ENCODE data around the gene SAC3D1. TPM values are rescaled to one million over a fixed set of nuclear protein-coding genes. Genes with fewer than 3 reads are reported as not detected.
"Not testable (repeated sequence)": the region's sequence is repeated elsewhere in the genome, so short reads cannot be mapped to it uniquely, and the experiment has no call there.

SAC3D1 gene
- total RNA-seq, 2 experiments from 2014 or later: 19.2 to 20.3 TPM

DNA sequence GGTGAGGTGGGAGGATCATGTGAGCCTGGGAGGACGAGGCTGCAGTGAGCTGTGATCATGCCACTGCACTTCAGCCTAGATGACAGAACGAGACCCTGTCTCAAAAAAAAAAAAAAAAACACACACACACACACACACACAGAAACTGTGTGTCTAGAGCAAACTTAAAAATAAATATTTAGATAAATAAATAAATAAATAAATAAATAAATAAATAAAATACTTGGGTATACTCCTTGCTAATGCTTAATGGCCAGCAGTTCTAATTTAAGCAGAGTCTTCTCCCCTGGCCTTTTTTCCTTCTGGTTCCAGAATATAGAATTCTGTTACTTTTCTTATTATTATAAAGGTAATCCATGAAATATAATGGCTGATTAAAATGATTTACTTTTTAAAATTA lies 32.1 kb upstream of the SAC3D1 start:
- no peaks in the 10 kb centered on the region for H3K27me3 Mint-ChIP-seq (ENCODE audit: low read depth)
- H3K4me3 Mint-ChIP-seq: no peak overlapping the region
- no peaks in the 10 kb centered on the region for H3K9me3 Mint-ChIP-seq
- intact Hi-C loops (cut with micrococcal nuclease): loop anchor here (1.0 kb wide), 1 partner anchor 91 kb away; no protein-coding TSS in a partner anchor
- H3K4me1 Mint-ChIP-seq (ENCODE audit: low read depth): peaks cover 5% of the 10 kb centered on the region
- H3K27ac Mint-ChIP-seq: no peak overlapping the region
- H3K36me3 Mint-ChIP-seq (ENCODE audit: low read depth): no peaks in the 10 kb centered on the region
- CTCF ChIA-PET: interaction anchor here (0.6 to 0.8 kb wide), 2 partner anchors 12 to 162 kb away, joined by 3 read pairs; partner anchors contain the start of gene BATF2
- DNase-seq: no peak

DNA sequence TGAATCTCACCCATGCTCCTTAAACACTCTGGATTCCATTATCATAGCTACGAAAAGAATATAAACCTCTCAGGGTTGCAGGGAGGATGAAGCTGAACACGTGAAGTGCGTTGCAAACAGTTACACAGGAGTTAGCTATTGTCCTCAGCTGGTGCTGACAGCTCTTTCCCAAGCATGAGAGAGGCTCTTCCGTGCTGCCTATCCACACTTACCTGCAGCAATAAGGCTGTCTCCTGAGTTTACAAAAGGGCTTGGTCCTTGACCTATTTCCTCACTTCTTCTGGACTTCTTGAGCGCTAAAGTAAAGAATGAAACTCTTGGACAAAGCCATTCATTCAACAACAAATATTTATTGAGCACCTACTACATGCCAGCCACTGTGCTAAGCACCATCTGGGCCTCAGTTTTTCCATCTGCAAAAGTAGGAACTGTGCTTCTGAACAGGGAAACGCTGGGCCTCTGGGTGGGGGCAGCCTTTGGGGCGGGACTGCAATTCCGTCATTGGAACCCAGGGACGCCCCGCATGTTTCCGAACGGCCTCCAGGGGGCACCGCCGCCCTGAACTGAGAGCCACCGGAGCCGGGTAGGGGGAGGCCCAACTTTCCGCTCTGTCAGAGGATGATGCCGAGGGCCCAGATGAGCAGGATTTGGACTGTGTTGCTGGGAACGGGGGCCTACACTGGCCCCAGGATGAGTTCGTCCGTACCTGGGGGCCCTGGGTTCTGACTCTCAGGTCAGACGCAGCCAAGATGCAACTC lies 27.7 kb upstream of the SAC3D1 start:
- peak overlapping the region; percentile 96 for H3K27ac Mint-ChIP-seq
- CTCF ChIA-PET: interaction anchor here (0.6 to 3.8 kb wide), 19 partner anchors 9 to 204 kb away, joined by 3 to 12 read pairs (median 4); partner anchors contain the start of genes TM7SF2, VPS51 and ZNHIT2
- intact Hi-C loops (cut with micrococcal nuclease): loop anchor here (1.0 to 5.0 kb wide), 10 partner anchors 14 to 317 kb away; partner anchors contain the start of genes CAPN1, CDCA5, POLA2 and PPP2R5B
- H3K4me1 Mint-ChIP-seq (ENCODE audit: low read depth): peaks cover 27% of the 10 kb centered on the region
- peaks cover 9% of the 10 kb centered on the region for H3K36me3 Mint-ChIP-seq (ENCODE audit: low read depth)
- H3K4me3 Mint-ChIP-seq: peak overlapping the region; percentile 85
- H3K27me3 Mint-ChIP-seq (ENCODE audit: low read depth): no peaks in the 10 kb centered on the region
- DNase-seq: peak; percentile 96
- no peaks in the 10 kb centered on the region for H3K9me3 Mint-ChIP-seq

DNA sequence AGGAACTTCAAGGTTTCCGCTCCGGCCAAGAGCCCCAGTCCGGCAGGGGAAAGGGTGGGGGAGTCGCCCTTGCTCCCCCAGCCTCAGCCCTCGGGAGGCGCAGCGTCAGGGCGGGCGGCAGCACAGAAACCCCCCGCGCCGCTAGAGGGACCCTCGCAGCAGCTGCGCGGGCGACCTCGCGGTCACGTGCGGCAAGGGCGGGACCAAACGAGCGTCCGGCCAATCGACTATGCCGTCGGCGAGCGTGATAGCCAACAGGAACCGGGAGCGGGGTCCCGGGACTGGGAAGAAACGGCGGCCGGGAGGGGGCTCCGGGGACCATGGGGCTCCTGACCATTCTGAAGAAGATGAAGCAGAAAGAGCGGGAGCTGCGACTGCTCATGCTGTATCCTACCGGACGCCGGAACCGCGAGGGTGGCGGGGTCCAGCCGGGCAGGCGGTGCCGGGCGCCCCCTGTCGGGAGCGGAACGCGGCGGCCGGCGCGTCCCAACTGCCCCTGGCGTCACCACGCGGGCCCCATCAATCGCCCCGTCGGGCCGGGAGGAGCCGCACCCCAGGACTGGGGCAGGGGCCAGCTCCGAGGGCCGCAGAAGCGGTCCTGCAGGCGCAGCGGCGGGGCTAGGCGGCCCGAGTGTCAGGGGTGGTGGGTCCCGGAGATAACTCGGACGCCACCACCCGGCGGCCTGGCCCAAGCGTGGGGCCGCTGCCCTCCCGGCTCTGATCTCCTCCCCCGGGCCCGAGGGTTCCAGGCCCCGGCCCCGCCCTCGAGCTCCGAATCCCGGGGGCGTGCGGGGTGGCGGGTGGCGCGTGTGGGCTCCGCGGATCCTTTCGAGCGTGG lies 26.9 kb upstream of the SAC3D1 start, which contains the start of gene ARL2:
TSS of gene ARL2 (plus strand) at position 273 of the 838 bp plus-strand sequence. CDS start at position 321, 48 bp downstream.
- H3K36me3 Mint-ChIP-seq (ENCODE audit: low read depth): peaks cover 9% of the 10 kb centered on the region
- peak; percentile 87 for DNase-seq
- peaks cover 27% of the 10 kb centered on the region for H3K4me1 Mint-ChIP-seq (ENCODE audit: low read depth)
- no peaks in the 10 kb centered on the region for H3K9me3 Mint-ChIP-seq
- intact Hi-C loops (cut with micrococcal nuclease): loop anchor here (1.0 to 5.0 kb wide), 14 partner anchors 13 to 317 kb away; partner anchors contain the start of genes ATG2A, CAPN1, CDCA5 and POLA2
- H3K4me3 Mint-ChIP-seq: peak within 1 kb of the TSS; percentile 90
- H3K27ac Mint-ChIP-seq: peak within 1 kb of the TSS; percentile 96
- H3K27me3 Mint-ChIP-seq (ENCODE audit: low read depth): no peaks in the 10 kb centered on the region
- CTCF ChIA-PET: interaction anchor here (0.6 to 3.8 kb wide), 15 partner anchors 11 to 248 kb away, joined by 3 to 22 read pairs (median 4); partner anchors contain the start of genes POLA2, SAC3D1, SNX15 and TM7SF2

DNA sequence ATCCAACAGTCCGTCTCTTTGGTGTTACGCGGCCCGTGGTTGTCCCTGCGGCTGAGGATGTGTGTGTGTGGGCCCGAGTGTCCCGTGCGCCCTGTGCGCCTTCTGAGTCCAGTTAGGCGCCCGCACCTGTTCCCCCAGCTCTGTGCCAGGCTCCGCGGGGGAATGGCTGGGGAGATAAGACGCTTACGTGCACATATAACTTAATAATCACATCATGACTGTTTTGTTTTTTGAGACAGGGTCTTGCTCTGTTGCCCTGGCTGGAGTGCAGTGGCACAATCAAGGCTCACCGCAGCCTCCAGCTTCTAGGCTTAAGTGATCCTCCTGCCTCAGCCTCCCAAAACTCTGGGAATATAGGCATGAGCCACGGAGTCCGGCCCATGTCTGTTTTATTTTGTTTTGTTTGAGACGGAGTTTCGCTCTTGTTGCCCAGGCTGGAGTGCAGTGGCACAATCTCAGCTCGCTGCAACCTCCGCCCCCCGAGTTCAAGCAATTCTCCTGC lies 26.2 kb upstream of the SAC3D1 start:
- H3K27me3 Mint-ChIP-seq (ENCODE audit: low read depth): no peaks in the 10 kb centered on the region
- peak overlapping the region; percentile 95 for H3K27ac Mint-ChIP-seq
- H3K36me3 Mint-ChIP-seq (ENCODE audit: low read depth): peaks cover 9% of the 10 kb centered on the region
- CTCF ChIA-PET: interaction anchor here (0.6 to 3.8 kb wide), 15 partner anchors 12 to 247 kb away, joined by 3 to 22 read pairs (median 4); partner anchors contain the start of genes POLA2, SAC3D1, SNX15 and TM7SF2
- intact Hi-C loops (cut with micrococcal nuclease): loop anchor here (1.0 to 5.0 kb wide), 6 partner anchors 27 to 248 kb away; partner anchors contain the start of genes ATG2A, POLA2, SAC3D1 and SF1
- no peaks in the 10 kb centered on the region for H3K9me3 Mint-ChIP-seq
- peak; percentile 36 for DNase-seq
- H3K4me3 Mint-ChIP-seq: peak overlapping the region; percentile 90
- peaks cover 27% of the 10 kb centered on the region for H3K4me1 Mint-ChIP-seq (ENCODE audit: low read depth)

DNA sequence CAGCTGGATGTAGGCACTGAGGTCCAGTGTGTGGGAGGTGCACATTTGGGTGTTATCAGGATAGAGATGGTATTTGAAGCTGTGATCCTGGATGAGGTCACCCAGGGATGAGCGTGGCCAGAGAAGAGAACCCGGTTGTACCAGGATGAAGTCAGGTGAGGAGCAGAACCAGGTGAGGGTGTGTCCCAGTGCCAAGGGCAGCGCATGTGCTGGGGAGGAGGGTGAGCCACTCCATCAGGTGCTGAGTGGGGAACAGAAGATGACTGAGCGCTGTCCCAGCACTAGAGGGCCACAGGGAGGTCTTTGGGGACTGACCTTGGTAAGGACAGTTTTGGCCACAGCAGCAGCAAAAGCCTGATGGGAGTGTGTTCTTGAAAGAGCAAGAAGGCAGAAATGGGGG lies 24.3 kb upstream of the SAC3D1 start:
- Mint-ChIP-seq H3K27ac (no peak overlapping the region), H3K4me1 (ENCODE audit: low read depth) (peaks cover 27% of the 10 kb centered on the region), H3K27me3 (ENCODE audit: low read depth) (no peaks in the 10 kb centered on the region), H3K4me3 (no peak overlapping the region), H3K36me3 (ENCODE audit: low read depth) (peaks cover 11% of the 10 kb centered on the region), H3K9me3 (no peaks in the 10 kb centered on the region)
- no peak for DNase-seq
- intact Hi-C loops (cut with micrococcal nuclease): no loop called here
- CTCF ChIA-PET: no interaction called here

DNA sequence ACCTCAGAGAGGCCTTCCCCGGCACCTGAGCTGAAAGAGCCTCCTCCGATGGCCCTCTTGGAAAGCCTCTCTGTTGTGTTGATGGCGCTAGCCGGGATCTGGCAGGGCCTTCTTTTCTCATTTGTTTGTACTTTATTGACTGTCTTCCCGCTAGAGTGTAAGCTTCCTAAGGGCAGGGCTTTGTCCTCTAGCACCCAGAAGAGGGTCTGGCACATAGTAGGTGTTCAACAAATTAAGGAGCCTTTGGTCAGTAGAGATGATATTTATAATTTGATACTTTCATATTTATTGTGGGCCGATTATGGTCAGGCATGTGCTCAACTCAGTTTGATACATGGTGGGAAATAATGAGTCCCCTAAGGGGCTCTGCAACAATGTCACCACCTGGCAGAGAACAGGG lies 23.1 kb upstream of the SAC3D1 start:
- intact Hi-C loops (cut with micrococcal nuclease): no loop called here
- Mint-ChIP-seq H3K4me3 (no peak overlapping the region), H3K27ac (no peak overlapping the region), H3K4me1 (ENCODE audit: low read depth) (peaks cover 27% of the 10 kb centered on the region), H3K27me3 (ENCODE audit: low read depth) (no peaks in the 10 kb centered on the region), H3K9me3 (no peaks in the 10 kb centered on the region), H3K36me3 (ENCODE audit: low read depth) (peaks cover 11% of the 10 kb centered on the region)
- CTCF ChIA-PET: no interaction called here
- DNase-seq: no peak

DNA sequence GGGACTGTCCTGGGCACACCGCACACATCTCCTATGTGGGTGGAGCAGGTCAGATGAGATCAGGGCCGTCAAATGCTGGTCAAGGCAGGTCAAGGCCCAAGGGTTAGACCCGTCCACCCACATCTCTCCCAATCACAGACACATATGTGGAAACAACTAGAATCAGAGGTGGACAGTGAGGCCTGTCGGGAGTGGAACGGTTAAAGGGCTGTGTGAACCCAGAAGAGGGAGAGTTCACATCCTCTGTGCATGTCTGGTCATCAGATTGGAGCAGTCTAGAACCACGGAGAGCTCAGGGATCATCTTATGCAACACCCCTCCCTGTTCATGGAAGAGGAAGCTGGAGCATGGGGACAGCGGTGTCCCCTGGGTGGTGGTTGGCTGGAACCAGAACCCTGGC lies 21.2 kb upstream of the SAC3D1 start:
- H3K4me3 Mint-ChIP-seq: no peak overlapping the region
- CTCF ChIA-PET: no interaction called here
- no peak overlapping the region for H3K27ac Mint-ChIP-seq
- H3K27me3 Mint-ChIP-seq (ENCODE audit: low read depth): no peaks in the 10 kb centered on the region
- DNase-seq: no peak
- intact Hi-C loops (cut with micrococcal nuclease): no loop called here
- H3K4me1 Mint-ChIP-seq (ENCODE audit: low read depth): peaks cover 20% of the 10 kb centered on the region
- H3K9me3 Mint-ChIP-seq: no peaks in the 10 kb centered on the region
- peaks cover 11% of the 10 kb centered on the region for H3K36me3 Mint-ChIP-seq (ENCODE audit: low read depth)

DNA sequence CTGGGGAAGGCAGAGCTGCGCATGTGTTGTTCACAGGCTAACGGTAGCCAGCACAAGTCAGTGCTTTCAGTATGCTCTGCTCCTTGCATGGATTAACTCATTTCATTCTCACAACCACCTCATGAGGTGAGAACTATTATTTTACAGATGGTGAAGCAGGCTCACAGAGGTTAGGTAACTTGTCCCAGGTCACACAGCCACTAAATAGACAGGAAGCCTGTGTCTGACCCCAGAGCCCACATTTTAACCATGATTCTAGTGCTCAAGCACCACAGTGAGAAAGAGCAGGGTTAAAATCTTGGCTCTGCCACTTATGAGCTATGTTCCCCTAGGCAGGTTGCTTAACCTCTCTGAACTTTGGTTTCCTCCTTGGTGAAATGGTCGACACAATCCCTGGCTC lies 20.0 kb upstream of the SAC3D1 start:
- Mint-ChIP-seq H3K27ac (no peak overlapping the region), H3K4me1 (ENCODE audit: low read depth) (peaks cover 10% of the 10 kb centered on the region), H3K27me3 (ENCODE audit: low read depth) (no peaks in the 10 kb centered on the region), H3K36me3 (ENCODE audit: low read depth) (peaks cover 11% of the 10 kb centered on the region), H3K4me3 (no peak overlapping the region), H3K9me3 (no peaks in the 10 kb centered on the region)
- DNase-seq: no peak
- intact Hi-C loops (cut with micrococcal nuclease): no loop called here
- CTCF ChIA-PET: no interaction called here

DNA sequence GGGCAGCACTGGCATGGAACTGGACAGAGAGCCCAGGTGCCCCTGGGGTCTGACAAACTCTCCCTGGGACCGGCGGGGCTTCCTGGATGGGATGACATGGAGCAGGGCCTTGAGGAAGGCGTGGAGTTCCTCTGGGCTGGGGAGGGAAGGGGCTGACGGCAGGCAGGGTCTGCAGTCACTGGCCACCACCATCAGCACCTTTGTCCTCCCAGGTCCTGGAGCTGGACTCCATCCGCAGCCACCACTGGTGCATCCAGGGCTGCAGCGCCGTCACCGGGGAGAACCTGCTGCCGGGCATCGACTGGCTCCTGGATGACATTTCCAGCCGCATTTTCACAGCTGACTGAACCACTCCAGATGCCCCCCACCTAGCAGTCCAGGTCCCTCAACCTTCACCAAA lies 19.5 kb upstream of the SAC3D1 start:
- no peak overlapping the region for H3K27ac Mint-ChIP-seq
- intact Hi-C loops (cut with micrococcal nuclease): no loop called here
- DNase-seq: no peak
- no peak overlapping the region for H3K4me3 Mint-ChIP-seq
- CTCF ChIA-PET: no interaction called here
- H3K27me3 Mint-ChIP-seq (ENCODE audit: low read depth): no peaks in the 10 kb centered on the region
- peaks cover 6% of the 10 kb centered on the region for H3K4me1 Mint-ChIP-seq (ENCODE audit: low read depth)
- no peaks in the 10 kb centered on the region for H3K9me3 Mint-ChIP-seq
- peaks cover 8% of the 10 kb centered on the region for H3K36me3 Mint-ChIP-seq (ENCODE audit: low read depth)

DNA sequence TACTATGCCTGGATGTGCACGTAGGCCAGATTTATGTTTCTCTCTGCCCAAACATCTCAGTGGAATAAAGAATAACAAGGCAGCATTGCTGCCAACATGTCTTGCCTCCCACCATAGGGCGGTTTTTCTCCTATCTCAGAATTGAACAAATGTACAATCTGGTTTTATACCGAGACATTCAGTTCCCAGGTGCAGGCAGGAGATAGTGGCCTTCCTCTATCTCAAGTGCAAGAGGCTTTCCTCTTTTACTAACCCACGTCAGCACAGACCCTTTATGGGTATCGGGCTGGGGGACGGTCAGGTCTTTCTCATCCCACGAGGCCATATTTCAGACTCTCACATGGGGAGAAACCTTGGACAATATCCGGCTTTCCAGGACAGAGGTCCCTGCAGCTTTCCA lies 17.5 kb upstream of the SAC3D1 start:
- Mint-ChIP-seq H3K4me1 (ENCODE audit: low read depth) (peaks cover 17% of the 10 kb centered on the region), H3K27ac (peak overlapping the region; percentile 2)
- DNase-seq; intact Hi-C loops (cut with micrococcal nuclease); H3K4me3 Mint-ChIP-seq; H3K36me3 Mint-ChIP-seq (ENCODE audit: low read depth); H3K9me3 Mint-ChIP-seq; H3K27me3 Mint-ChIP-seq (ENCODE audit: low read depth): not testable (repeated sequence)
- CTCF ChIA-PET: interaction anchor here (0.7 kb wide), 1 partner anchor 70 kb away, joined by 3 read pairs; no protein-coding TSS in a partner anchor

DNA sequence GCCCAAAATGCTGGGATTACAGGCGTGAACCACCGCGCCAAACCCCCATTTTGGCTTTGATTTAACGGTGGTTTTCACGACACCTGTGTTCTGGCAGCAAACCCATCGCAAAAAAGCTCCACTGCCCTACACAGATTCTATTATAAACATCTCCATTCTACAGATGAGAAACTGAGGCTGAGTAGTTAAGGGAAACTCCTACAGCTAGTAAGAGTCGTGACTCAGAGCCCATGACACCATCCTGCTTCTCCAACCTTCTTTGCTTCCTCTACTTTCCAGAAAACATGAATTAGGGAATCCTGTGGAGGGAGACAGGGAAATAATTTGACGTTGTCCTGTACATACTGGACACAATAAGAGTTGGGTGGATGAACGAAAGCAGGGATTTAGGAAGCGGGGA lies 14.2 kb upstream of the SAC3D1 start:
- CTCF ChIA-PET: interaction anchor here (0.6 to 2.9 kb wide), 4 partner anchors 12 to 86 kb away, joined by 3 to 22 read pairs (median 4); partner anchors contain the start of gene ARL2
- H3K36me3 Mint-ChIP-seq (ENCODE audit: low read depth): no peaks in the 10 kb centered on the region
- H3K4me1 Mint-ChIP-seq (ENCODE audit: low read depth): peaks cover 19% of the 10 kb centered on the region
- peak overlapping the region; percentile 79 for H3K4me3 Mint-ChIP-seq
- H3K27ac Mint-ChIP-seq: peak overlapping the region; percentile 82
- DNase-seq: no peak
- intact Hi-C loops (cut with micrococcal nuclease): loop anchor here (1.0 to 2.0 kb wide), 6 partner anchors 13 to 110 kb away; partner anchors contain the start of genes ATG2A, CDCA5, VPS51 and ZFPL1
- no peaks in the 10 kb centered on the region for H3K9me3 Mint-ChIP-seq
- H3K27me3 Mint-ChIP-seq (ENCODE audit: low read depth): no peaks in the 10 kb centered on the region
